OCI-LY1 (cell line): ENCODE data around the gene RANGAP1.

Experiments
- H2AFZ ChIP-seq: fragments of 200-600 bp; sonication (generic), shearing (Covaris generic); 2 replicates; pipeline ENCODE4 v1.6.0; 2014; ENCODE audit warnings: antibody characterized with exemption, mild to moderate bottlenecking, low read length
- H3F3A ChIP-seq: fragments of 200-600 bp; sonication (generic), shearing (Covaris generic); 2 replicates; pipeline ENCODE4 v1.6.0; 2014; ENCODE audit warnings: mild to moderate bottlenecking, antibody characterized with exemption, low read length, moderate library complexity; ENCODE audit not compliant: insufficient read depth
- H3K27ac ChIP-seq: fragments of 200-600 bp; sonication (generic); 2 replicates; pipeline ENCODE4 v1.5.1; 2014; ENCODE audit warnings: low read length, mixed run types, mild to moderate bottlenecking, low read depth; ENCODE audit not compliant: poor library complexity, severe bottlenecking
- H3K27me3 ChIP-seq: fragments of 200-600 bp; sonication (generic); 2 replicates; pipeline ENCODE4 v1.6.0; 2014; ENCODE audit warnings: antibody characterized with exemption, mild to moderate bottlenecking, low read length, moderate library complexity; ENCODE audit not compliant: insufficient read depth
- H3K36me3 ChIP-seq: fragments of 200-600 bp; sonication (generic); 2 replicates; pipeline ENCODE4 v1.6.1; 2014; ENCODE audit warnings: mild to moderate bottlenecking, antibody characterized with exemption, low read length, moderate library complexity, mixed read lengths; ENCODE audit not compliant: insufficient read depth
- H3K4me1 ChIP-seq: fragments of 200-600 bp; sonication (generic); 2 replicates; pipeline ENCODE4 v1.5.1; 2014; ENCODE audit warnings: mild to moderate bottlenecking, low read length, moderate library complexity; ENCODE audit not compliant: insufficient read depth, severe bottlenecking
- H3K4me2 ChIP-seq: fragments of 200-600 bp; sonication (generic), shearing (Covaris generic); 2 replicates; pipeline ENCODE4 v1.6.1; 2014; ENCODE audit warnings: low read length
- H3K4me3 ChIP-seq: fragments of 200-600 bp; sonication (generic); 2 replicates; pipeline ENCODE4 v1.5.1; 2014; ENCODE audit warnings: low read length, low read depth, mild to moderate bottlenecking, mixed read lengths; ENCODE audit not compliant: poor library complexity, severe bottlenecking
- H3K79me2 ChIP-seq: fragments of 200-600 bp; shearing (Covaris generic); 2 replicates; pipeline ENCODE4 v1.6.1; 2016; ENCODE audit warnings: mixed run types, low read length, mixed read lengths; ENCODE audit not compliant: insufficient read depth
- H3K9ac ChIP-seq: fragments of 200-600 bp; sonication (generic), shearing (Covaris generic); 2 replicates; pipeline ENCODE4 v1.6.1; 2014; ENCODE audit warnings: mild to moderate bottlenecking, low read length, mixed read lengths
- H3K9me2 ChIP-seq: fragments of 200-600 bp; sonication (generic), shearing (Covaris generic); 2 replicates; pipeline ENCODE4 v1.6.1; 2014; ENCODE audit warnings: low read depth, mild to moderate bottlenecking, low read length, mixed read lengths
- H3K9me3 ChIP-seq: fragments of 200-600 bp; shearing (Covaris generic); 2 replicates; pipeline ENCODE4 v1.6.1; 2014; ENCODE audit warnings: low read length, mixed read lengths
- H4K20me1 ChIP-seq: fragments of 200-600 bp; sonication (generic), shearing (Covaris generic); 2 replicates; pipeline ENCODE4 v1.6.0; 2016; ENCODE audit warnings: mild to moderate bottlenecking, low read length; ENCODE audit not compliant: insufficient read depth
- CTCF ChIP-seq: fragments of 200-600 bp; sonication (generic), shearing (Covaris generic); IDR thresholded peaks from 2 replicates; pipeline ENCODE4 v1.5.1; 2017; ENCODE audit warnings: mild to moderate bottlenecking, antibody characterized with exemption, low read length, moderate library complexity, mixed read lengths
- EZH2 ChIP-seq: fragments of 200-600 bp; sonication (generic), shearing (Covaris generic); IDR thresholded peaks from 2 replicates; pipeline ENCODE4 v1.8.0; 2017; ENCODE audit warnings: borderline replicate concordance, mixed run types, mild to moderate bottlenecking, antibody characterized with exemption, low read length, moderate library complexity, mixed read lengths

The RANGAP1 gene

GRCh38 chr22:41217553-41218157 is 68.3 kb downstream of the RANGAP1 start:
- Histone ChIP-seq H3K27me3 (no peaks in the 10 kb centered on the region), H2AFZ (no peak overlapping the region), H4K20me1 (no peaks in the 10 kb centered on the region), H3K9ac (no peak overlapping the region), H3K9me3 (no peaks in the 10 kb centered on the region), H3K36me3 (peaks cover 74% of the 10 kb centered on the region), H3K4me1 (peaks cover 13% of the 10 kb centered on the region), H3K9me2 (no peaks in the 10 kb centered on the region), H3F3A (no peaks in the 10 kb centered on the region), H3K4me3 (peak overlapping the region; percentile 13), H3K79me2 (no peaks in the 10 kb centered on the region), H3K27ac (peak overlapping the region; percentile 41), H3K4me2 (peak overlapping the region; percentile 28; the same call in 1 of the 2 replicates)
- no peak for TF ChIP-seq CTCF
- TF ChIP-seq EZH2 = no peak

- H3K36me3 ChIP-seq = peaks cover 71% of the 10 kb centered on the region
- no peaks in the 10 kb centered on the region for H3K27me3 ChIP-seq
These were observed 69.0 kb downstream of the RANGAP1 start for GRCh38 chr22:41216984-41217383.

GRCh38 chr22:41215926-41216325 is 70.1 kb downstream of the RANGAP1 start:
- Histone ChIP-seq H3K4me3 (no peak overlapping the region), H3K4me2 (no peak overlapping the region), H3K27ac (no peak overlapping the region), H3K9me2 (no peaks in the 10 kb centered on the region), H2AFZ (no peak overlapping the region), H3K36me3 (peaks cover 70% of the 10 kb centered on the region), H3K79me2 (no peaks in the 10 kb centered on the region), H3K4me1 (peaks cover 13% of the 10 kb centered on the region), H4K20me1 (no peaks in the 10 kb centered on the region), H3F3A (no peaks in the 10 kb centered on the region), H3K9me3 (no peaks in the 10 kb centered on the region), H3K27me3 (no peaks in the 10 kb centered on the region), H3K9ac (no peak overlapping the region)
- no peak for TF ChIP-seq CTCF
- TF ChIP-seq EZH2 = no peak

More at GRCh38 chr22:41216984-41217383, 69.0 kb downstream of the RANGAP1 start:
- H3K79me2 ChIP-seq = no peaks in the 10 kb centered on the region
- no peaks in the 10 kb centered on the region for H3K9me3 ChIP-seq
- H3K4me1 ChIP-seq = peaks cover 13% of the 10 kb centered on the region
- no peaks in the 10 kb centered on the region for H3K9me2 ChIP-seq
- TF ChIP-seq EZH2 (no peak), CTCF (no peak)
- no peak overlapping the region for H3K4me3 ChIP-seq
- H3K9ac ChIP-seq = no peak overlapping the region
- no peaks in the 10 kb centered on the region for H3F3A ChIP-seq
- peak overlapping the region; percentile 41 for H3K27ac ChIP-seq
- H4K20me1 ChIP-seq = no peaks in the 10 kb centered on the region
- no peak overlapping the region; the same call in 1 of the 2 replicates for H3K4me2 ChIP-seq
- H2AFZ ChIP-seq = no peak overlapping the region
